Ectodermal cell (in vitro differentiated cells): ENCODE data around the gene FDXR. TPM values are rescaled to one million over a fixed set of nuclear protein-coding genes. Genes with fewer than 3 reads are reported as not detected.
A peak's percentile ranks its signal among the peaks of the same experiment; 100 is the strongest.

Experiments used
- H3K27ac ChIP-seq: 2 replicates; pipeline ENCODE4 v1.7.0; 2013; ENCODE audit warnings: mild to moderate bottlenecking, low read depth, low read length; ENCODE audit not compliant: insufficient read depth, poor library complexity, severe bottlenecking
- H3K27me3 ChIP-seq: 2 replicates; pipeline ENCODE4 v1.7.0; 2013; ENCODE audit warnings: mild to moderate bottlenecking, low read length; ENCODE audit not compliant: insufficient read depth, control insufficient read depth, poor library complexity, severe bottlenecking
- H3K36me3 ChIP-seq: one replicate; pipeline ENCODE4 v1.7.0; 2013; ENCODE audit warnings: low read length; ENCODE audit not compliant: control insufficient read depth, insufficient read depth
- H3K4me1 ChIP-seq: one replicate; pipeline ENCODE4 v1.7.0; 2013; ENCODE audit warnings: low read length; ENCODE audit not compliant: control insufficient read depth, insufficient read depth
- H3K4me3 ChIP-seq: 2 replicates; pipeline ENCODE4 v1.7.0; 2013; ENCODE audit warnings: low read depth, low read length, control low read depth; ENCODE audit not compliant: insufficient read depth
- H3K9me3 ChIP-seq: 2 replicates; pipeline ENCODE4 v1.7.0; 2013; ENCODE audit warnings: mild to moderate bottlenecking, low read length, moderate library complexity; ENCODE audit not compliant: control insufficient read depth
- WGBS, 2 experiments: methylation state at CpG; one replicate each; pipeline ENCODE4 v1.1.7; 2013; ENCODE audit warnings: missing lambda C conversion rate in 2 of 2; 5-methylcytosine and 5-hydroxymethylcytosine counted together
- polyA plus RNA-seq, 4 experiments: library from polyadenylated mRNA; stranded (reverse); fragments of 50-300 nt; gene quantifications; one replicate each; pipeline ENCODE4 v1.2.3, GENCODE V29; 2013

Gene FDXR
- polyA plus RNA-seq (2013, experiment 1 of 4): 19.5 TPM
- polyA plus RNA-seq (2013, experiment 2 of 4): 17.4 TPM
- polyA plus RNA-seq (2013, experiment 3 of 4): 14.1 TPM
- polyA plus RNA-seq (2013, experiment 4 of 4): 14.4 TPM

GRCh38 chr17:74872313-74873036 is at the start of gene FDXR:
TSS of gene FDXR (minus strand) at chr17:74872994. CDS start at chr17:74872944, 50 bp downstream.
- Histone ChIP-seq H3K9me3 (no peaks in the 10 kb centered on the region), H3K27me3 (peaks cover 6% of the 10 kb centered on the region), H3K27ac (peak within 1 kb of the TSS; percentile 56), H3K4me3 (peak within 1 kb of the TSS; percentile 72), H3K4me1 (peaks cover 6% of the 10 kb centered on the region), H3K36me3 (no peaks in the 10 kb centered on the region)
- WGBS, 2 experiments: 4 to 5% methylated on average over 38 of the region's 38 CpGs

- H3K27ac ChIP-seq: no peak overlapping the region
- H3K9me3 ChIP-seq: no peaks in the 10 kb centered on the region
- peaks cover 55% of the 10 kb centered on the region for H3K27me3 ChIP-seq
- H3K4me3 ChIP-seq: no peak overlapping the region
- no peaks in the 10 kb centered on the region for H3K36me3 ChIP-seq
- peaks cover 9% of the 10 kb centered on the region for H3K4me1 ChIP-seq
- 79 to 81% methylated on average over 6 of the region's 6 CpGs for WGBS, 2 experiments
Observed at GRCh38 chr17:74922172-74922571, 49.4 kb upstream of the FDXR start.

- Histone ChIP-seq H3K4me3 (no peak overlapping the region), H3K27me3 (peaks cover 51% of the 10 kb centered on the region), H3K36me3 (no peaks in the 10 kb centered on the region), H3K27ac (no peak overlapping the region), H3K4me1 (peaks cover 9% of the 10 kb centered on the region), H3K9me3 (no peaks in the 10 kb centered on the region)
- WGBS, 2 experiments: 92 to 96% methylated on average over 2 of the region's 2 CpGs
Observed at GRCh38 chr17:74921769-74922168, 49.0 kb upstream of the FDXR start.

GRCh38 chr17:74921026-74921681 is 48.4 kb upstream of the FDXR start:
- Histone ChIP-seq H3K36me3 (no peaks in the 10 kb centered on the region), H3K9me3 (no peaks in the 10 kb centered on the region), H3K4me3 (no peak overlapping the region), H3K27me3 (peaks cover 45% of the 10 kb centered on the region), H3K4me1 (peaks cover 9% of the 10 kb centered on the region), H3K27ac (no peak overlapping the region)
- WGBS, 2 experiments: 77 to 79% methylated on average over 19 of the region's 19 CpGs

- 74% methylated on average over 6 of the region's 6 CpGs for WGBS, 2 experiments
- Histone ChIP-seq H3K27me3 (peaks cover 40% of the 10 kb centered on the region), H3K27ac (no peak overlapping the region), H3K4me1 (peaks cover 9% of the 10 kb centered on the region), H3K9me3 (no peaks in the 10 kb centered on the region), H3K36me3 (no peaks in the 10 kb centered on the region), H3K4me3 (no peak overlapping the region)
Observed at GRCh38 chr17:74920642-74921025, 47.8 kb upstream of the FDXR start.

GRCh38 chr17:74920306-74920620 is 47.5 kb upstream of the FDXR start:
- Histone ChIP-seq H3K27me3 (peaks cover 36% of the 10 kb centered on the region), H3K9me3 (no peaks in the 10 kb centered on the region), H3K27ac (no peak overlapping the region), H3K36me3 (no peaks in the 10 kb centered on the region), H3K4me1 (peaks cover 9% of the 10 kb centered on the region), H3K4me3 (no peak overlapping the region)
- WGBS, 2 experiments: 96 to 97% methylated on average over 27 of the region's 27 CpGs

- 90% methylated on average over 67 of the region's 67 CpGs for WGBS, 2 experiments
- Histone ChIP-seq H3K9me3 (no peaks in the 10 kb centered on the region), H3K4me3 (no peak overlapping the region), H3K27me3 (peaks cover 30% of the 10 kb centered on the region), H3K36me3 (no peaks in the 10 kb centered on the region), H3K4me1 (peaks cover 9% of the 10 kb centered on the region), H3K27ac (no peak overlapping the region)
Observed at GRCh38 chr17:74919440-74920305, 46.9 kb upstream of the FDXR start.

GRCh38 chr17:74918906-74919305 is 46.1 kb upstream of the FDXR start:
- H3K4me3 ChIP-seq: no peak overlapping the region
- WGBS, 2 experiments: 94 to 96% methylated on average over 5 of the region's 5 CpGs
- H3K9me3 ChIP-seq: no peaks in the 10 kb centered on the region
- no peak overlapping the region for H3K27ac ChIP-seq
- peaks cover 6% of the 10 kb centered on the region for H3K4me1 ChIP-seq
- peaks cover 22% of the 10 kb centered on the region for H3K27me3 ChIP-seq
- H3K36me3 ChIP-seq: no peaks in the 10 kb centered on the region

GRCh38 chr17:74917430-74917829 is 44.6 kb upstream of the FDXR start:
- 84% methylated on average over 10 of the region's 10 CpGs for WGBS, 2 experiments
- H3K4me3 ChIP-seq: no peak overlapping the region
- no peak overlapping the region for H3K27ac ChIP-seq
- H3K36me3 ChIP-seq: no peaks in the 10 kb centered on the region
- H3K27me3 ChIP-seq: peaks cover 8% of the 10 kb centered on the region
- peaks cover 6% of the 10 kb centered on the region for H3K4me1 ChIP-seq
- no peaks in the 10 kb centered on the region for H3K9me3 ChIP-seq

GRCh38 chr17:74916851-74917199 is 44.0 kb upstream of the FDXR start:
- H3K4me3 ChIP-seq: no peak overlapping the region
- H3K27ac ChIP-seq: no peak overlapping the region
- peaks cover 6% of the 10 kb centered on the region for H3K4me1 ChIP-seq
- no peaks in the 10 kb centered on the region for H3K36me3 ChIP-seq
- peaks cover 4% of the 10 kb centered on the region for H3K27me3 ChIP-seq
- WGBS, 2 experiments: 94 to 95% methylated on average over 11 of the region's 11 CpGs
- H3K9me3 ChIP-seq: no peaks in the 10 kb centered on the region
